HFF-Myc (cell line): ENCODE data around the gene TIMM22.
"Not testable (repeated sequence)": the region's sequence is repeated elsewhere in the genome, so short reads cannot be mapped to it uniquely, and the experiment has no call there.

Experiments used
- DNase-seq: peaks from one replicate; pipeline ENCODE4 v3.0.0-alpha.2; 2011; ENCODE audit warnings: low read depth; ENCODE audit errors: extremely low read depth
- H3K4me3 ChIP-seq: replicated peaks from 2 replicates; pipeline ENCODE4 v1.5.1; 2011; ENCODE audit warnings: low read depth, mild to moderate bottlenecking, control low read depth, low read length
- CTCF ChIP-seq: IDR thresholded peaks from 2 replicates; pipeline ENCODE4 v1.5.1; 2012; ENCODE audit warnings: mild to moderate bottlenecking, low read depth, low read length, control low read depth; ENCODE audit errors: missing control alignments

TIMM22 gene

GRCh38 chr17:987931-988330, 9.0 kb upstream of the TIMM22 start:
- TF ChIP-seq CTCF = no peak
- DNase-seq = no peak
- H3K4me3 ChIP-seq = no peak overlapping the region

- no peak for DNase-seq
- no peak overlapping the region for H3K4me3 ChIP-seq
- no peak for TF ChIP-seq CTCF
Observed at GRCh38 chr17:988561-988960, 8.4 kb upstream of the TIMM22 start.

- no peak for DNase-seq
- TF ChIP-seq CTCF = no peak
- no peak overlapping the region for H3K4me3 ChIP-seq
Observed at GRCh38 chr17:992933-993332, 4.0 kb upstream of the TIMM22 start.

GRCh38 chr17:995324-995723, 1.6 kb upstream of the TIMM22 start:
- H3K4me3 ChIP-seq, DNase-seq: not testable (repeated sequence)

- no peak for TF ChIP-seq CTCF
- DNase-seq = no peak
- H3K4me3 ChIP-seq = peak overlapping the region; percentile 99
Observed at GRCh38 chr17:998111-998510, 1.2 kb downstream of the TIMM22 start.

- TF ChIP-seq CTCF = no peak
- no peak overlapping the region for H3K4me3 ChIP-seq
- no peak for DNase-seq
Observed at GRCh38 chr17:1000597-1001461, 3.9 kb downstream of the TIMM22 start.

- TF ChIP-seq CTCF = no peak
- no peak overlapping the region for H3K4me3 ChIP-seq
- DNase-seq = no peak
Observed at GRCh38 chr17:1001640-1002411, 4.9 kb downstream of the TIMM22 start.
